Smooth muscle cell (in vitro differentiated cells): ENCODE data around the gene PDIA6. TPM values are rescaled to one million over a fixed set of nuclear protein-coding genes. Genes with fewer than 3 reads are reported as not detected.

Source experiments
- DNase-seq: peaks from one replicate; lab custom pipeline; 2025; ENCODE audit not compliant: unreplicated experiment; lab: John Stamatoyannopoulos, UW
- H2AFZ ChIP-seq: fragments of 200-600 bp; sonication (generic); 2 replicates; pipeline ENCODE4 v1.6.0; 2016; ENCODE audit warnings: antibody characterized with exemption, low read depth, mild to moderate bottlenecking
- H3F3A ChIP-seq: fragments of 200-600 bp; sonication (generic); 2 replicates; pipeline ENCODE4 v1.6.0; 2017; ENCODE audit warnings: antibody characterized with exemption, low read depth
- H3K27ac ChIP-seq: fragments of 200-600 bp; sonication (generic); 2 replicates; pipeline ENCODE4 v1.5.1; 2016; ENCODE audit warnings: low read depth, mild to moderate bottlenecking
- H3K27me3 ChIP-seq: fragments of 200-600 bp; sonication (generic); 2 replicates; pipeline ENCODE4 v1.6.1; 2016; ENCODE audit warnings: low read depth, mild to moderate bottlenecking
- H3K36me3 ChIP-seq: fragments of 200-600 bp; sonication (generic); 2 replicates; pipeline ENCODE4 v1.5.1; 2016; ENCODE audit warnings: low read depth
- H3K4me1 ChIP-seq: fragments of 200-600 bp; sonication (generic); 2 replicates; pipeline ENCODE4 v1.5.1; 2016; ENCODE audit warnings: low read depth
- H3K4me2 ChIP-seq: fragments of 200-600 bp; sonication (generic); 2 replicates; pipeline ENCODE4 v1.6.0; 2016; ENCODE audit warnings: mild to moderate bottlenecking
- H3K4me3 ChIP-seq: fragments of 200-600 bp; sonication (generic); 2 replicates; pipeline ENCODE4 v1.5.1; 2016; ENCODE audit warnings: mild to moderate bottlenecking
- H3K79me2 ChIP-seq: fragments of 200-600 bp; sonication (generic); 2 replicates; pipeline ENCODE4 v1.6.0; 2016; ENCODE audit warnings: low read depth, mild to moderate bottlenecking
- H3K9ac ChIP-seq: fragments of 200-600 bp; sonication (generic); 2 replicates; pipeline ENCODE4 v1.6.0; 2016; ENCODE audit warnings: low read depth
- H3K9me3 ChIP-seq: fragments of 200-600 bp; sonication (generic); replicated peaks from 2 replicates; pipeline ENCODE4 v1.5.1; 2016; ENCODE audit warnings: low read depth
- H4K20me1 ChIP-seq: fragments of 200-600 bp; sonication (generic); 2 replicates; pipeline ENCODE4 v1.6.0; 2016; ENCODE audit warnings: low read depth
- WGBS: methylation state at CpG from one replicate; pipeline ENCODE4 v1.1.7; 2016; ENCODE audit warnings: low lambda C conversion rate; 5-methylcytosine and 5-hydroxymethylcytosine counted together
- polyA plus RNA-seq: library from polyadenylated mRNA; unstranded; fragments of >200 nt; fragmentation: Nextera tagmentation; extraction: Ambion mirVana; gene quantifications from 2 replicates; pipeline ENCODE4 v1.2.1, GENCODE V29; 2016
- total RNA-seq: library from RNA; depleted of rRNA; stranded (reverse); fragments of >200 nt; gene quantifications from 2 replicates; pipeline ENCODE4 v1.2.3, GENCODE V29; 2014
- TF ChIP-seq, protein P1 (sequence below): fragments of 200-600 bp; sonication (generic); IDR thresholded peaks from 2 replicates; pipeline ENCODE4 v1.5.1; 2017; ENCODE audit warnings: borderline replicate concordance, mild to moderate bottlenecking, antibody characterized with exemption; ENCODE audit not compliant: insufficient read depth, poor library complexity, severe bottlenecking

PDIA6 gene
- total and polyA plus RNA-seq, 2 experiments from 2014 or later, result 360 to 671 TPM

DNA sequence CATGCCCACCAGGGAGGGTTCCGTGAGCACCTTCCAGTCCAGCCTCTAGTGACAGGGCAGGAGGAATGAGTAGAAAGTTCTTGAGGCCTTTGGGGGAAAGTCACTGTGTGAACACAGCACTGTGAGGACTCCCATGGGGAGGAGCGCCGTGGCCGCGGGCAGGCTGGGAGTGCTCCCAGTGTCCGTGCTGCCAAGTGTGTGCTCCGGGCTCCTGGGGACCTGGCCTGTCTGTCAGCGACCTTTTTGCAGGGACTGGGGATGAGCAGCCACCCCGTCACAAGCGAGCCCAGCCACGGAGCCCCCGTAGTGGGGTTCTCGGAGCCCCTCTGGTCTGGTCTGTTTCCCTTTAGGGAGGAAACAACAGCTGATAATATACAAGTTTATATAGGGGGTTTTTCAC is 36.8 kb downstream of the PDIA6 start:
- H3K4me2 ChIP-seq, result no peak overlapping the region
- H3K27me3 ChIP-seq, result no peaks in the 10 kb centered on the region
- no peak overlapping the region for H3K27ac ChIP-seq
- H3K9ac ChIP-seq, result no peak overlapping the region
- H3K79me2 ChIP-seq, result no peaks in the 10 kb centered on the region
- no peaks in the 10 kb centered on the region for H3F3A ChIP-seq
- no peak overlapping the region for H3K4me3 ChIP-seq
- TF ChIP-seq, protein P1, sequence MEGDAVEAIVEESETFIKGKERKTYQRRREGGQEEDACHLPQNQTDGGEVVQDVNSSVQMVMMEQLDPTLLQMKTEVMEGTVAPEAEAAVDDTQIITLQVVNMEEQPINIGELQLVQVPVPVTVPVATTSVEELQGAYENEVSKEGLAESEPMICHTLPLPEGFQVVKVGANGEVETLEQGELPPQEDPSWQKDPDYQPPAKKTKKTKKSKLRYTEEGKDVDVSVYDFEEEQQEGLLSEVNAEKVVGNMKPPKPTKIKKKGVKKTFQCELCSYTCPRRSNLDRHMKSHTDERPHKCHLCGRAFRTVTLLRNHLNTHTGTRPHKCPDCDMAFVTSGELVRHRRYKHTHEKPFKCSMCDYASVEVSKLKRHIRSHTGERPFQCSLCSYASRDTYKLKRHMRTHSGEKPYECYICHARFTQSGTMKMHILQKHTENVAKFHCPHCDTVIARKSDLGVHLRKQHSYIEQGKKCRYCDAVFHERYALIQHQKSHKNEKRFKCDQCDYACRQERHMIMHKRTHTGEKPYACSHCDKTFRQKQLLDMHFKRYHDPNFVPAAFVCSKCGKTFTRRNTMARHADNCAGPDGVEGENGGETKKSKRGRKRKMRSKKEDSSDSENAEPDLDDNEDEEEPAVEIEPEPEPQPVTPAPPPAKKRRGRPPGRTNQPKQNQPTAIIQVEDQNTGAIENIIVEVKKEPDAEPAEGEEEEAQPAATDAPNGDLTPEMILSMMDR, result no peak
- peaks cover 11% of the 10 kb centered on the region for H4K20me1 ChIP-seq
- no peaks in the 10 kb centered on the region for H3K4me1 ChIP-seq
- no peak for DNase-seq
- no peak overlapping the region for H2AFZ ChIP-seq
- no peaks in the 10 kb centered on the region for H3K36me3 ChIP-seq
- WGBS, result 94% methylated on average over 13 of the region's 13 CpGs
- no peaks in the 10 kb centered on the region for H3K9me3 ChIP-seq

DNA sequence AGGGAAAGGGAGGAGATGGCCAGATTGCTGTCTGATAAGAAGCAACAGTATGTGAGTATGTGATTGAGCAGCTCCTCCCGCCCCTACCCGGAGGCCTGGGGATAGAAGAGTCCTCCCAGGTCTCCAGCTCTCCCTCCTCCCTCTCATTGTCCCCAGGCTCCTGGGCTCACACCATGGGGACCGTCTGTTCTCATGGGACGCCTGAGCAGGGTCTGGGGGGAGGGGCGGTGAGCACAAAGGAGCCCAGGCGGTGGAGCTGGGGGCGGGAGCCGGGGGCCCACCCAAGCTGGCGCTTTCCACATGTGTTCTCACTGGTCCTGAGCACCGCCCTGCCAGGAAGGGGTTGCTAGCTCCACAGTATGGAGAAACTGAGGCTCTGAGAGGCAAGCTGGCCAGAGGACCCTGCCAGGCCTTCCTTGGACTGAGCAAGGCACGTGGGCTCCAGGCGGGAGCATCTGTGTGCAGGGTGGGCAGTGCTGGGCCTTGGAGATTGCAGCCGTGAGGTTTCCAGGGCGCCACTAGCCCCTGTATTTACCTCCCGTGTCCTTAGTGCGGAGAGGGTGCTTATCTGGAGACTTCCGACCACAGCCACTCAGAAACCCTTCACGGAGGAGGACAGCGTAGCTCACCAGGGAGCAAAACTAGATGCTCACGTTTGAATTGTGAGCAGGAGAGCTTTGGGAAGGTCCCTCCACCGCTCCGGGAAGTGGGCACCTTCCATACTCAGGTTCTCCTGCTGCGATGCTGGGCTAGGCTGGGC is 37.4 kb downstream of the PDIA6 start:
- Histone ChIP-seq H3K27ac (no peak overlapping the region), H3F3A (no peaks in the 10 kb centered on the region), H4K20me1 (peaks cover 7% of the 10 kb centered on the region), H3K27me3 (no peaks in the 10 kb centered on the region), H3K4me1 (no peaks in the 10 kb centered on the region), H3K4me2 (no peak overlapping the region), H3K79me2 (no peaks in the 10 kb centered on the region), H3K36me3 (no peaks in the 10 kb centered on the region), H3K9me3 (no peaks in the 10 kb centered on the region), H3K4me3 (no peak overlapping the region), H3K9ac (no peak overlapping the region), H2AFZ (no peak overlapping the region)
- WGBS, result 85% methylated on average over 23 of the region's 23 CpGs
- DNase-seq, result no peak
- TF ChIP-seq, protein P1, result no peak

DNA sequence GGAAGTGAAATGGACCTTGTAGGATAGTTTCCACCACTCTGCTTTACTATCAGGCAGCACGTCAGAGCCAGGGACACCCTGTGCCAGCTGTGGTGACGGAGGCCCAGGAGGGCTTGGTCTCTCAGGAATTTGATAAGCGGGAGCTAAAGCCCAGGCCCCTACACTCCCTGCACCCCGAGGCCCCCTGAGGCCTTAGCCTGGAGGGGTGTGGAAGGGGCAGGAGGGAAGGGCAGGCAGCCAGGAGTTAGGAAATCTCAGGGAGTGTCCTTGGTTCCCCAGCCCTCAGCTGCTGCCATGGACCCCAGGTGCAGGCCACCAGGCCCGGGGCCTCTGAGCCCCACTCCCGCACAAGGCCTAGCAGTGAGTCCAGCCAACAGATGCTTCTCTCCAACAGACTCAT is 38.2 kb downstream of the PDIA6 start:
- H3K27me3 ChIP-seq, result no peaks in the 10 kb centered on the region
- no peak overlapping the region for H3K9ac ChIP-seq
- no peak overlapping the region for H3K4me2 ChIP-seq
- no peaks in the 10 kb centered on the region for H3K9me3 ChIP-seq
- no peak overlapping the region for H3K27ac ChIP-seq
- TF ChIP-seq, protein P1, result no peak
- no peaks in the 10 kb centered on the region for H3K79me2 ChIP-seq
- no peaks in the 10 kb centered on the region for H3K36me3 ChIP-seq
- no peak for DNase-seq
- no peaks in the 10 kb centered on the region for H3F3A ChIP-seq
- H3K4me3 ChIP-seq, result no peak overlapping the region
- H4K20me1 ChIP-seq, result no peaks in the 10 kb centered on the region
- no peak overlapping the region for H2AFZ ChIP-seq
- WGBS, result 77% methylated on average over 6 of the region's 6 CpGs
- H3K4me1 ChIP-seq, result no peaks in the 10 kb centered on the region

DNA sequence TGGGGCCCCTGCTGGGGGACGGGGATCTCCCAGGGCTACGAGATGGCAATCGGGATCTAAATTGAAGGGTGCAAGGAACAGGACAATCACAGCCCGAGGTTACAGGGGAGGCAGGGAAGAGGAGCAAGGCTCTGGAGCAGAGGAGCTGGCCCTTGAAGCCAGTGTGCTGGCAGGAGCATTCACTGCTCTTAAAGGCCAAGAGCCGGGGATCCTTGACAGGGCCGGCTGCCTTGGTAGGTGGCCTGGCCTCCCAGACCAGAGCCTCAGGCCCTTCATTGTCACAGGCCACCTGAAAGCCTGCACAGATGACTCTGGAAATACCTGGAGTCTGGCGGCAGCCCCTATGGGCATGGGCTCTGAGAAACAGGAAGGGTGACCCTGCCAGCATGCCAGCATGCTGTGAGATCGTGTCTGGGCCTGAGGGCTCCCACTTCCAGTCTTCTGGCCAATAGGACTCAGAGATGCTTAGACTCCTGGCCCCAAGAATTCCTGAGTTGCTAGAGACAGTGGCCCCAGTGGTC is 38.7 kb downstream of the PDIA6 start:
- Histone ChIP-seq H3K27ac (no peak overlapping the region), H3K4me1 (no peaks in the 10 kb centered on the region), H3K79me2 (no peaks in the 10 kb centered on the region), H3F3A (no peaks in the 10 kb centered on the region), H3K4me3 (no peak overlapping the region), H3K36me3 (no peaks in the 10 kb centered on the region), H3K27me3 (no peaks in the 10 kb centered on the region), H3K9ac (no peak overlapping the region), H3K4me2 (no peak overlapping the region), H3K9me3 (no peaks in the 10 kb centered on the region), H2AFZ (no peak overlapping the region), H4K20me1 (no peaks in the 10 kb centered on the region)
- TF ChIP-seq, protein P1, result no peak
- DNase-seq, result no peak
- WGBS, result 50% methylated on average over 8 of the region's 8 CpGs
